Heart left ventricle (tissue), 16 donors: ENCODE data around the gene TNFAIP8L3. TPM values are rescaled to one million over a fixed set of nuclear protein-coding genes. Genes with fewer than 3 reads are reported as not detected.

Experiments used
- ATAC-seq, 4 donors: fragments of 200-7000 bp; cut with Tn5 transposase; one replicate each; pipeline ENCODE4 v1.9.1; 2020 to 2022; ENCODE audit warnings: moderate library complexity in 4 of 4, mild to moderate bottlenecking in 3 of 4, moderate number of reproducible peaks in 1 of 4
- DNase-seq, 5 donors: peaks; one replicate each; pipeline ENCODE4 v3.0.0-alpha.2; 2020
- H3K27ac ChIP-seq, 12 donors: fragments of 200-600 bp; sonication (generic) in 4 of 12; one replicate each; pipeline versions ENCODE4 v1.5.0 to v1.8.0; 2016 to 2022; ENCODE audit warnings: mild to moderate bottlenecking in 2 of 12
- H3K27me3 ChIP-seq, 9 donors: fragments of 200-600 bp; sonication (generic) in 2 of 9; one replicate each; pipeline versions ENCODE4 v1.5.1 to v1.8.0; 2016 to 2022; ENCODE audit warnings: mild to moderate bottlenecking in 3 of 9
- H3K36me3 ChIP-seq, 9 donors: fragments of 200-600 bp; sonication (generic) in 2 of 9; one replicate each; pipeline versions ENCODE4 v1.5.0 to v1.8.0; 2018 to 2022; ENCODE audit warnings: mild to moderate bottlenecking in 2 of 9
- H3K4me1 ChIP-seq, 12 donors: fragments of 200-600 bp; sonication (generic) in 4 of 12; one replicate each; pipeline versions ENCODE4 v1.5.0 to v1.8.0; 2016 to 2022; ENCODE audit warnings: mild to moderate bottlenecking in 3 of 12
- H3K4me3 ChIP-seq, 12 donors: fragments of 200-600 bp; sonication (generic) in 4 of 12; one replicate each; pipeline versions ENCODE4 v1.5.0 to v1.8.0; 2017 to 2022; ENCODE audit warnings: mild to moderate bottlenecking in 9 of 12, moderate library complexity in 4 of 12
- H3K9me3 ChIP-seq, 12 donors: fragments of 200-600 bp; sonication (generic) in 4 of 12; one replicate each; pipeline versions ENCODE4 v1.5.0 to v1.8.0; 2016 to 2022; ENCODE audit warnings: mild to moderate bottlenecking in 1 of 12
- POLR2A ChIP-seq, 2 donors: fragments of 450-650 bp; IDR thresholded peaks; one replicate each; pipeline ENCODE4 v1.6.1; 2017; ENCODE audit warnings: antibody characterized with exemption in 2 of 2, mild to moderate bottlenecking in 2 of 2, moderate library complexity in 2 of 2
- WGBS, 4 donors: extraction: QIAGEN DNeasy Blood & Tissue Kit in 2 of 4; methylation state at CpG; one replicate each; pipeline versions ENCODE4 v1.1.5 to v1.1.7; 2013 to 2018; 5-methylcytosine and 5-hydroxymethylcytosine counted together
- intact Hi-C, 10 donors: fragments of 100-400 bp; cut with DNase I; formaldehyde crosslinking; loops; one replicate each; pipeline versions ENCODE4 v1.11.1 to v1.14.2; 2022
- polyA plus RNA-seq, 2 donors: library from polyadenylated mRNA; stranded (reverse); fragments of 200-250 nt; gene quantifications; one replicate each; pipeline ENCODE4 v1.2.3, GENCODE V29; 2013
- total RNA-seq, 9 donors: library from RNA; depleted of rRNA in 2 of 9; stranded (reverse); fragments of >200 nt in 2 of 9; fragmentation: NEBNext Ultra II Directional in 3 of 9; extraction: Animal tissue kit (Norgen Biotek cat#: 25700) in 3 of 9; gene quantifications; one replicate each; pipeline versions ENCODE4 v1.1.0 to v1.2.4, GENCODE V29; 2016 to 2023
- TF ChIP-seq, protein P1 (sequence below), 12 donors: fragments of 200-600 bp; sonication (generic) in 4 of 12; IDR thresholded peaks; one replicate each; pipeline versions ENCODE4 v1.5.0 to v1.8.0; 2018 to 2022; ENCODE audit warnings: antibody characterized with exemption in 12 of 12, mild to moderate bottlenecking in 5 of 12
- donor health status: ischemic (EF 13 %, LVEDD 7.1; RV severe dilation, severe dysfunction).
- donor health status: healthy with polysubstance abuse.
- donor health status: DM: no; HTN: yes; CAD: no.
- donor health status: DM: no; HTN: no; CAD: no.
- donor health status: ischemic (EF 25% LVEDD 6.9; RV normal size, moderate dysfunction).
- donor health status: ischemic (EF 25% LVEDD 5.7; RV mildly dilated, moderate dysfunction).
- donor health status: healthy.
- donor health status: DM: yes; HTN: yes; CAD: no.
- donor health status: ischemic (EF 35%, LVEDD 5.7; RV mildly dilated, moderate dysfunction).
- donor health status: nonischemic (EF 11% LVEDD 7.7; RV severe dilation, severe dysfunction).
- donor health status: DM: yes; HTN: yes; CAD: no.
- donor health status: PGD.
- donor health status: ischemic (EF 29% LVEDD 5.4; RV normal size, mild dysfunction).
- donor health status: nonischemic (EF 23%, LVEDD 6.1; RV moderate dilation, normal function).

TNFAIP8L3 gene
- total and polyA plus RNA-seq, 11 donors, result 1.3 to 28.0 (median 3.1) TPM

DNA sequence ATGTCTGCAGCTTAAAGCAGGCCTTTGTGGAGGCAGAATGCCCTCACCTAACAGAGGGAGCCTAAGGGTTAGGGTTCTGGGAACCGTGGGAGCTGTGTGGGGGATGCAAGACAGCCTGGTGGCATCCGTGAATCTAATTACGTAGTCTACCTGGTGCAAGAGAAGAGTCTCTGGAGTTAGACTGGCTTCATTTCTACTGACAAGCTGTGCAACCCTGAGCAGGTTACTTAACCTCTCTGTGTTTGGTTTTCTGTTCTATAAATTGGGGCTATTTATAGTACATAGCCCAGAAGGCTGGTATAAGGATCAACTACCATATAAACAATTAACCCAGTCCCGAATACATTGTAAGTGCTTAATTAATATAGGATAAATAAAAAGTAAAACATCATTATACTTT is 8.3 kb downstream of the TNFAIP8L3 start:
- no peaks in the 10 kb centered on the region for H3K36me3 ChIP-seq
- no peak overlapping the region for H3K4me3 ChIP-seq
- intact Hi-C loops, result no loop called here
- DNase-seq (no peak), ATAC-seq (no peak)
- peaks cover 0 to 2% (median 0%) of the 10 kb centered on the region in 12 donors for H3K4me1 ChIP-seq
- WGBS, 4 donors, result 86 to 93% (median 88%) methylated on average over 4 of the region's 4 CpGs
- TF ChIP-seq, protein P1, sequence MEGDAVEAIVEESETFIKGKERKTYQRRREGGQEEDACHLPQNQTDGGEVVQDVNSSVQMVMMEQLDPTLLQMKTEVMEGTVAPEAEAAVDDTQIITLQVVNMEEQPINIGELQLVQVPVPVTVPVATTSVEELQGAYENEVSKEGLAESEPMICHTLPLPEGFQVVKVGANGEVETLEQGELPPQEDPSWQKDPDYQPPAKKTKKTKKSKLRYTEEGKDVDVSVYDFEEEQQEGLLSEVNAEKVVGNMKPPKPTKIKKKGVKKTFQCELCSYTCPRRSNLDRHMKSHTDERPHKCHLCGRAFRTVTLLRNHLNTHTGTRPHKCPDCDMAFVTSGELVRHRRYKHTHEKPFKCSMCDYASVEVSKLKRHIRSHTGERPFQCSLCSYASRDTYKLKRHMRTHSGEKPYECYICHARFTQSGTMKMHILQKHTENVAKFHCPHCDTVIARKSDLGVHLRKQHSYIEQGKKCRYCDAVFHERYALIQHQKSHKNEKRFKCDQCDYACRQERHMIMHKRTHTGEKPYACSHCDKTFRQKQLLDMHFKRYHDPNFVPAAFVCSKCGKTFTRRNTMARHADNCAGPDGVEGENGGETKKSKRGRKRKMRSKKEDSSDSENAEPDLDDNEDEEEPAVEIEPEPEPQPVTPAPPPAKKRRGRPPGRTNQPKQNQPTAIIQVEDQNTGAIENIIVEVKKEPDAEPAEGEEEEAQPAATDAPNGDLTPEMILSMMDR (IDR thresholded peaks at IDR 0.05), result no peak
- no peak for TF ChIP-seq POLR2A (IDR thresholded peaks at IDR 0.05)
- peaks cover 0 to 12% (median 0%) of the 10 kb centered on the region in 9 donors for H3K27me3 ChIP-seq
- no peaks in the 10 kb centered on the region for H3K9me3 ChIP-seq
- H3K27ac ChIP-seq, result no peak overlapping the region

DNA sequence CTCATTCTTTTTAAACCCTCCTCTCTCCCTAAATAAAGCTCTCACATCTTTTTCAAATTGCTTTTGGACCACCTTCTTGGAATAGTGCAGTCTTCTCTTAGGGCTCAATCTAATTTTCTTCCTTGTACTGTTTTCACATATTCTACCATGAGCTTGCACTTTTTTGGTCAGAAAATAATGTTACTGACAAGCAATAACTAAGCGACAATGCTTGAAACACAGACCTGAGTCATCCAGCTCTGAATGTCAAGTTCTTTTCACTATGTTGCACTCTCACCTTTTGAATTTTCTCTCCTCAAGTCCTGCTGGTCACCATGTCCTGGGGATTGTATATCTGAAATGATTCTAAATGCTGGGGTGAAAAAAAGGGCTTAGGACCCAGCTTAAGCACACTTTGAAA is 8.9 kb downstream of the TNFAIP8L3 start:
- 93 to 96% (median 94%) methylated on average over 1 of the region's 1 CpG for WGBS, 4 donors
- no peak for DNase-seq
- no peak overlapping the region for H3K27ac ChIP-seq

DNA sequence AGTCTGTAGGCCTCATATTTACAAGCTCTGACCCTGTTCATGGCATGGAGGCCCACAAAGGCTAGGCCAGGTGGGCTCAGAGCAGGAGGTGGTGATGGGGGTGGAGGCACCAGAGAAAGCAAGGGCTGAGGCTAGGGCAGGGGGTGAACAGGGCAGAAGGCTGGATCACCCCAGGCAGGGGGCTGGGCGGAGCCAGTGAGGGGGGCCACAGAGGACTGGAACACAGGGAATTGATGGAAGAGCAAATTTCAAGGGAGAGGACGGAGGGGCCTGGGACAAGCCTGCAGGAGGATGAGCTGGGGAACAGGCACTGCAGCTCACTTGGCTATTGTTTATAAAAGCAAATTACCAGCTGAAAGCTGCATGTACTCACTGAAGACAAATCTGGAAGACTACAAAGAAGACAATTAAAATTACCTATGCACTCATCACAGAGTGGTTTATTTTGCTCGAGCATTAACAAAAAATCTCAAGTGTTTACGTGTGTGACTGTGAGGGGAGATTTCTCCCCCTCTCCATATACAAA is 11.0 kb downstream of the TNFAIP8L3 start:
- no peak for DNase-seq
- no peaks in the 10 kb centered on the region for H3K27me3 ChIP-seq
- no peak for ATAC-seq
- no peaks in the 10 kb centered on the region for H3K9me3 ChIP-seq
- TF ChIP-seq POLR2A (IDR thresholded peaks at IDR 0.05), result no peak
- TF ChIP-seq, protein P1 (IDR thresholded peaks at IDR 0.05), result no peak
- no peaks in the 10 kb centered on the region for H3K36me3 ChIP-seq
- intact Hi-C loops, result no loop called here
- H3K27ac ChIP-seq, result no peak overlapping the region
- peaks cover 0 to 8% (median 0%) of the 10 kb centered on the region in 12 donors for H3K4me1 ChIP-seq
- 94 to 96% (median 95%) methylated on average over 4 of the region's 4 CpGs for WGBS, 4 donors
- no peak overlapping the region for H3K4me3 ChIP-seq

More for the DNA sequence above, 8.9 kb downstream of the TNFAIP8L3 start:
- no peaks in the 10 kb centered on the region for H3K9me3 ChIP-seq
- TF ChIP-seq POLR2A (IDR thresholded peaks at IDR 0.05), result no peak
- TF ChIP-seq, protein P1 (IDR thresholded peaks at IDR 0.05), result no peak
- H3K4me1 ChIP-seq, result peaks cover 0 to 2% (median 0%) of the 10 kb centered on the region in 12 donors
- no peak overlapping the region for H3K4me3 ChIP-seq
- ATAC-seq, result no peak
- H3K36me3 ChIP-seq, result no peaks in the 10 kb centered on the region
- intact Hi-C loops, result no loop called here
- peaks cover 0 to 6% (median 0%) of the 10 kb centered on the region in 9 donors for H3K27me3 ChIP-seq

DNA sequence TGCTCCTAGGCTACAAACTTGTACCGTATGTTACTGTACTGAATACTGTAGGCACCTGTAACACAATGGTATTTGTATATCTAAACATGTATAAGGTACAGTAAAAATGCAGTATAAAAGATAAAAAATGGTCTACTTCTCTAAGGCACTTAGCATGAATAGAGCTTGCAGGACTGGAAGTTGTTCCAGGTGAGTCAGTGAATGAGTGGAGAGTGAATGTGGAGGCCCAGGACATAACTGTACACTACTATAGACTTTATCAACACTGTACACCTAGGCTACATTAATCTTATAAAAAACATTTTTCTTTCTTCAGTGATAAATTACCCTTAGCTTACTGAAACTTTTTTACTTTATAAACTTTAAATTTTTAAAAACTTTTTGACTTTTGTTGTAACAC is 12.5 kb downstream of the TNFAIP8L3 start:
- 96 to 100% (median 99%) methylated on average over 1 of the region's 1 CpG for WGBS, 4 donors
- Histone ChIP-seq H3K27ac (no peak overlapping the region), H3K4me1 (peaks cover 0 to 9% (median 0%) of the 10 kb centered on the region in 12 donors), H3K27me3 (no peaks in the 10 kb centered on the region), H3K4me3 (no peak overlapping the region), H3K36me3 (no peaks in the 10 kb centered on the region), H3K9me3 (no peaks in the 10 kb centered on the region)
- intact Hi-C loops, result no loop called here
- DNase-seq, result no peak
- ATAC-seq, result no peak
- TF ChIP-seq, protein P1 (IDR thresholded peaks at IDR 0.05), result no peak
- TF ChIP-seq POLR2A (IDR thresholded peaks at IDR 0.05), result no peak
